Omental fat pad (tissue), 4 donors: ENCODE results near the gene PRSS23. TPM values are rescaled to one million over a fixed set of nuclear protein-coding genes. Genes with fewer than 3 reads are reported as not detected.

Source experiments
- ATAC-seq: fragments of 150-250 bp; one replicate; pipeline ENCODE4 v1.9.1; 2016; ENCODE audit warnings: mild to moderate bottlenecking, moderate library complexity; ENCODE audit not compliant: low FRiP score
- DNase-seq: peaks from one replicate; pipeline ENCODE4 v3.0.0-alpha.2; 2019; ENCODE audit warnings: low spot score
- CTCF ChIP-seq, 3 donors: fragments of 450-650 bp; IDR thresholded peaks; one replicate each; pipeline ENCODE4 v1.5.1; 2016 to 2017; ENCODE audit warnings: antibody characterized with exemption in 3 of 3, mild to moderate bottlenecking in 3 of 3, moderate library complexity in 2 of 3
- total RNA-seq, 4 donors: library from RNA; depleted of rRNA; stranded (reverse); fragments of >200 nt; gene quantifications; one replicate each; pipeline ENCODE4 v1.1.0, GENCODE V29; 2016

The PRSS23 gene, protein sequence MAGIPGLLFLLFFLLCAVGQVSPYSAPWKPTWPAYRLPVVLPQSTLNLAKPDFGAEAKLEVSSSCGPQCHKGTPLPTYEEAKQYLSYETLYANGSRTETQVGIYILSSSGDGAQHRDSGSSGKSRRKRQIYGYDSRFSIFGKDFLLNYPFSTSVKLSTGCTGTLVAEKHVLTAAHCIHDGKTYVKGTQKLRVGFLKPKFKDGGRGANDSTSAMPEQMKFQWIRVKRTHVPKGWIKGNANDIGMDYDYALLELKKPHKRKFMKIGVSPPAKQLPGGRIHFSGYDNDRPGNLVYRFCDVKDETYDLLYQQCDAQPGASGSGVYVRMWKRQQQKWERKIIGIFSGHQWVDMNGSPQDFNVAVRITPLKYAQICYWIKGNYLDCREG
- 10 to 100 TPM; 35.9 to 66.2 (median 50.3) TPM for total RNA-seq

DNA sequence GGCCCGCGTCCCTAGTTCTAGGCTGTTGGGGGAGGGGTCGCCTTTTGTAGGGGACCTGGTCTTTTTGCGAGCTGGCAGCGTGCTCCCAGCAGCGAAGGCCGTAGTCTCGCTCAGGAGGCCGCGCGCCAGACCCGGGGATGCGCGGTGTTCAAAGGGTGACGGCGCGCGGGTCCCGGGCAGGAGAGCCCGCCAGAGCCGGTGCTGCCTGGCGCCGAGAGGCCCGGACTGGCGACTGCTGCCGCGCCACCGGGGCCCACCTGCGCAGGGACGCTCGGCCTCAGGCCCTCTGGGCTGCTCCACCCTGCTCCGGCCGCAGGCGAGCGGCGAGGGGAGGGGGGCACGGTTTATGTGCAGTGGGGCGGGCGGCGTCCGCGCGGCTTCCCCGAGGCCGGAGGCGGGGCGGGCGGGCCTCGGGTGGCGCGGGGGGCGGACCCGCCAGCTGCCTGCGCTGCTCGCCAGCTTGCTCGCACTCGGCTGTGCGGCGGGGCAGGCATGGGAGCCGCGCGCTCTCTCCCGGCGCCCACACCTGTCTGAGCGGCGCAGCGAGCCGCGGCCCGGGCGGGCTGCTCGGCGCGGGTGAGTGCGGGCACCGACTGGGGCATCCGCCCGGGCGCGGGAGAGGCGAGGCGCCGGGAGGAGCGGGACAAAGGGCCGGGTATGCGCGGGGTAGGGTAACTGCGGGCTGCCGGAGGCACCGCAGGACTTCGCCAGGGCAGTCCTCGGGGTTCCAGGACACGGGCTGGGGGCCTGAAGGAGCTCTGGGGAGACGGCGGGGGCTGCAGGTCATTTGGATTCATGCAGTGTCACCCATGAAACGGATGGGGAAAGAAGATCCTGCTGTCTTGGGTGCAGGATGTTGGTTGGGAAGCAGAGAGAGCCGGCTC lies at the start of gene PRSS23:
Gene PRSS23 (plus strand): TSS at position 467 of the 884 bp plus-strand sequence. CDS start 7,102 bp downstream, outside the sequence.
- TF ChIP-seq CTCF (IDR thresholded peaks at IDR 0.05), result no peak
- peak; percentile 25 for DNase-seq
- peak; percentile 81 for ATAC-seq

GRCh38 chr11:86753459-86753858 lies 46.9 kb upstream of the PRSS23 start:
- no peak for TF ChIP-seq CTCF (IDR thresholded peaks at IDR 0.05)
- no peak for ATAC-seq
- DNase-seq, result no peak

- ATAC-seq, result no peak
- DNase-seq, result no peak
- TF ChIP-seq CTCF (IDR thresholded peaks at IDR 0.05), result no peak
Observed at GRCh38 chr11:86755146-86755545, 45.2 kb upstream of the PRSS23 start.

GRCh38 chr11:86758171-86758570 lies 42.2 kb upstream of the PRSS23 start:
- ATAC-seq, result no peak

GRCh38 chr11:86760577-86760976 lies 39.8 kb upstream of the PRSS23 start:
- TF ChIP-seq CTCF (IDR thresholded peaks at IDR 0.05), result no peak
- DNase-seq (no peak), ATAC-seq (no peak)

More at GRCh38 chr11:86758171-86758570, 42.2 kb upstream of the PRSS23 start:
- TF ChIP-seq CTCF (IDR thresholded peaks at IDR 0.05), result no peak
- DNase-seq, result no peak

DNA sequence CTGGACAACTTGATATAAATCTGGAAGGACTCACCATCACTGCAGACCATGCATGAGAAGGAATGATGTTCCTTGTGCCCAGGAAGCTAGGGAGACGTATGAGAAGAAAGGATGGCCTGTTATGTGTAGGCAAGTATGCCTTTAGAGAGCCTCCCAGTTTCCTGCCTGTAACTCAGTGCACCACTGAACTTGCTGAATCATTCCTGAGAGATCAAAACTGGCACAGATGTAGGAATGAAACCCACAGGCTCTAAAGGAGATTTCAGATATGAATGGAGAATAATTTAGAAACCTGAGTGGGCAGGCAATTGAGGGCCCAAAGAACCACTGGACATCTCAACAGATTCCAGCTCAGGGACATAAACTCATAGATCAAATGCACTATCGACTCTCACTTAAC lies 38.4 kb upstream of the PRSS23 start:
- no peak for TF ChIP-seq CTCF (IDR thresholded peaks at IDR 0.05)
- DNase-seq (no peak), ATAC-seq (no peak)
